Stimulated activated CD4-positive, alpha-beta T cell treated with anti-CD3 and anti-CD28 coated beads, Interleukin-4, amount 100 ng/mL, for 4 hours (primary cell): ENCODE measurements around the gene CLPX.
"Not testable (repeated sequence)": the region's sequence is repeated elsewhere in the genome, so short reads cannot be mapped to it uniquely, and the experiment has no call there.

Experiments
- DNase-seq, 2 experiments: peaks; one replicate each; pipeline ENCODE4 v3.0.0-alpha.2; 2020

Gene CLPX

GRCh38 chr15:65099801-65100200 lies 85.3 kb downstream of the CLPX start:
- not testable (repeated sequence) for DNase-seq

- no peak for DNase-seq
Observed at GRCh38 chr15:65099336-65099735, 85.8 kb downstream of the CLPX start.
